DOHH2 (cell line): Measurements from ENCODE around the gene C1orf94.

ENCODE experiments used
- H3F3A ChIP-seq: fragments of 200-600 bp; sonication (generic), shearing (Covaris generic); 2 replicates; pipeline ENCODE4 v1.6.0; 2016; ENCODE audit warnings: antibody characterized with exemption, mild to moderate bottlenecking; ENCODE audit not compliant: control insufficient read depth, insufficient read depth
- H3K27ac ChIP-seq: fragments of 200-600 bp; sonication (generic); 2 replicates; pipeline ENCODE4 v1.5.1; 2014; ENCODE audit warnings: low read depth, mild to moderate bottlenecking, low read length, moderate library complexity
- H3K27me3 ChIP-seq: fragments of 200-600 bp; sonication (generic); 2 replicates; pipeline ENCODE4 v1.6.1; 2014; ENCODE audit warnings: mild to moderate bottlenecking, low read length, mixed read lengths; ENCODE audit not compliant: control insufficient read depth
- H3K36me3 ChIP-seq: fragments of 200-600 bp; sonication (generic); 2 replicates; pipeline ENCODE4 v1.6.1; 2014; ENCODE audit warnings: mild to moderate bottlenecking, low read length, moderate library complexity, mixed read lengths; ENCODE audit not compliant: control insufficient read depth
- H3K4me1 ChIP-seq: fragments of 200-600 bp; sonication (generic); 2 replicates; pipeline ENCODE4 v1.6.1; 2014; ENCODE audit warnings: mild to moderate bottlenecking, low read length, mixed read lengths; ENCODE audit not compliant: control insufficient read depth
- H3K4me2 ChIP-seq: fragments of 200-600 bp; sonication (generic); 2 replicates; pipeline ENCODE4 v1.6.0; 2014; ENCODE audit warnings: mild to moderate bottlenecking, low read length, moderate library complexity
- H3K4me3 ChIP-seq: fragments of 200-600 bp; sonication (generic); 2 replicates; pipeline ENCODE4 v1.5.1; 2014; ENCODE audit warnings: mild to moderate bottlenecking, low read length, mixed read lengths
- H3K79me2 ChIP-seq: fragments of 200-600 bp; sonication (generic); 2 replicates; pipeline ENCODE4 v1.6.1; 2014; ENCODE audit warnings: mild to moderate bottlenecking, low read length, mixed read lengths; ENCODE audit not compliant: control insufficient read depth
- H3K9me2 ChIP-seq: fragments of 200-600 bp; sonication (generic); replicated peaks from 2 replicates; pipeline ENCODE4 v1.6.1; 2014; ENCODE audit warnings: mild to moderate bottlenecking, low read length, mixed read lengths; ENCODE audit not compliant: control insufficient read depth
- H3K9me3 ChIP-seq: fragments of 200-600 bp; sonication (generic); 2 replicates; pipeline ENCODE4 v1.6.1; 2014; ENCODE audit warnings: antibody characterized with exemption, low read length, mixed read lengths; ENCODE audit not compliant: control insufficient read depth, insufficient read depth
- H4K20me1 ChIP-seq: fragments of 200-600 bp; sonication (generic); 2 replicates; pipeline ENCODE4 v1.6.0; 2014; ENCODE audit warnings: low read depth, mild to moderate bottlenecking, antibody characterized with exemption, low read length, moderate library complexity; ENCODE audit not compliant: control insufficient read depth, insufficient read depth
- EZH2phosphoT487 ChIP-seq: fragments of 200-600 bp; sonication (generic); IDR thresholded peaks from 2 replicates; pipeline ENCODE4 v1.6.1; 2017; ENCODE audit warnings: borderline replicate concordance, mild to moderate bottlenecking, antibody characterized with exemption, low read length, moderate library complexity, mixed read lengths
- TF ChIP-seq, protein P1 (sequence below): fragments of 200-600 bp; sonication (generic); IDR thresholded peaks from one replicate; pipeline ENCODE4 v1.5.1; 2014; ENCODE audit warnings: antibody characterized with exemption, mild to moderate bottlenecking, low read depth, low read length; ENCODE audit not compliant: poor library complexity, severe bottlenecking

C1orf94 gene

DNA sequence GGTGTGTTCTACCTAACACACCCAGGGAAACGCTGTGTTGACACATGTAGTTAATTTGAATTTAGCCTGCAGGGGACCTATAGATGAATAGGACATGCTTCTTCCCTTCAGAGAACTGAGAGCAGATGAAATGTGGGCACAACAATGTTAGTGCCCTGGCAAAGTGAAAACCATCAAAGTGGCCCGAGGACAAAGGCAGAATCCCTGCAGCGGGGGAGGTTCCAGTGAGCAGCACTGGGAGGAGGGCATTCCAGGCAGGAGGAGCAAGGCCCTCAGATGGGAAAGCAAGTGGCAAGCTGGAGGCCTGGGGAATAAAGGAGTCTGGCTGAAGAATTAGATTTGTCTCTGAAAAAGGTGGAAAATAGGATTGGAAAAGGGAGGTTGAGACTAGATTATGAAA lies 37.2 kb downstream of the C1orf94 start:
- no peaks in the 10 kb centered on the region for H4K20me1 ChIP-seq
- no peaks in the 10 kb centered on the region for H3K36me3 ChIP-seq
- no peaks in the 10 kb centered on the region for H3F3A ChIP-seq
- no peak overlapping the region for H3K4me3 ChIP-seq
- H3K4me1 ChIP-seq = no peaks in the 10 kb centered on the region
- H3K9me3 ChIP-seq = no peaks in the 10 kb centered on the region
- TF ChIP-seq EZH2phosphoT487 = no peak
- TF ChIP-seq, protein P1, sequence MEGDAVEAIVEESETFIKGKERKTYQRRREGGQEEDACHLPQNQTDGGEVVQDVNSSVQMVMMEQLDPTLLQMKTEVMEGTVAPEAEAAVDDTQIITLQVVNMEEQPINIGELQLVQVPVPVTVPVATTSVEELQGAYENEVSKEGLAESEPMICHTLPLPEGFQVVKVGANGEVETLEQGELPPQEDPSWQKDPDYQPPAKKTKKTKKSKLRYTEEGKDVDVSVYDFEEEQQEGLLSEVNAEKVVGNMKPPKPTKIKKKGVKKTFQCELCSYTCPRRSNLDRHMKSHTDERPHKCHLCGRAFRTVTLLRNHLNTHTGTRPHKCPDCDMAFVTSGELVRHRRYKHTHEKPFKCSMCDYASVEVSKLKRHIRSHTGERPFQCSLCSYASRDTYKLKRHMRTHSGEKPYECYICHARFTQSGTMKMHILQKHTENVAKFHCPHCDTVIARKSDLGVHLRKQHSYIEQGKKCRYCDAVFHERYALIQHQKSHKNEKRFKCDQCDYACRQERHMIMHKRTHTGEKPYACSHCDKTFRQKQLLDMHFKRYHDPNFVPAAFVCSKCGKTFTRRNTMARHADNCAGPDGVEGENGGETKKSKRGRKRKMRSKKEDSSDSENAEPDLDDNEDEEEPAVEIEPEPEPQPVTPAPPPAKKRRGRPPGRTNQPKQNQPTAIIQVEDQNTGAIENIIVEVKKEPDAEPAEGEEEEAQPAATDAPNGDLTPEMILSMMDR = no peak
- no peaks in the 10 kb centered on the region for H3K9me2 ChIP-seq
- H3K27ac ChIP-seq = no peak overlapping the region
- H3K79me2 ChIP-seq = no peaks in the 10 kb centered on the region
- no peak overlapping the region for H3K4me2 ChIP-seq
- H3K27me3 ChIP-seq = no peaks in the 10 kb centered on the region

DNA sequence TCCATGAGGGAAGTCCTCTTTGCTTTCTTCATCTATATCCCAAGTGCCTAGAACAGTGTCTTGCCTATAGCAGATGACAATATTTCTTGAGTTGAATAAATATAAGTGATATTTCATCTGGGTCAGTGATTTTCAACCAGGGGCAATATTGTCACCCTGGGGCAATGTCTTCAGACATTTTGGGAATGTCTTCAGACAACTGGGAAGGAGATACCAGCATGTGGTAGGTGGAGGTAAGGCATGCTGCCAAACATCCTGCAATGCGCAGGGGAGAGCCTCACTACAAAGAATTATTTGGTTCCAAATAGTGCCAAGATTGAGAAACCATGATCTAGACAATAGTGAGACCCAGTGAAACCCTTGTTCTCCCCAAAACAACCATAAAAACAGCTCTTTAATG lies 54.7 kb downstream of the C1orf94 start:
- peaks cover 5% of the 10 kb centered on the region; the same call in 1 of the 2 replicates for H3K27me3 ChIP-seq
- no peaks in the 10 kb centered on the region for H3K36me3 ChIP-seq
- no peaks in the 10 kb centered on the region for H3K4me1 ChIP-seq
- no peaks in the 10 kb centered on the region for H3K9me2 ChIP-seq
- no peaks in the 10 kb centered on the region for H3K9me3 ChIP-seq
- no peak overlapping the region for H3K4me2 ChIP-seq
- H3K27ac ChIP-seq = no peak overlapping the region
- no peak for TF ChIP-seq EZH2phosphoT487
- TF ChIP-seq, protein P1 = no peak
- no peaks in the 10 kb centered on the region for H3K79me2 ChIP-seq
- no peaks in the 10 kb centered on the region for H4K20me1 ChIP-seq
- no peaks in the 10 kb centered on the region for H3F3A ChIP-seq
- no peak overlapping the region for H3K4me3 ChIP-seq

DNA sequence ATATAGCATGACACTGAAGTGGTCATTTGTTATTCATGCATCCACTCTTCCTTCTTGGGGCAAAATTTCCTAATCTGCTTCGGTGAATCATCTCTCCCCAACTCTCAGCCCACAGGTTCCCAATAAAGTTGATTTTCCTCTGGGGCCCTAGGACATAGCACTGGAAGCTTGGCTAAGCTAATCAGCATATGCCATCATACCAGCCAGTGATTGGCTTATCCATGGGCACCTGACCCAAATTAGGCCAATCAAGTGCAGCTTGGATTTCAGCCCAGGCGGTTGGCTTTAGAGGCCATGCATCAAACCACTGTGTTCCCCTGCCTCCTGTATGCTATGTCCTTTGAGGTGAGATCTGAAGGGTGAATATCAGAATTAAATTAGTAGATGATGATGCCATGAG lies 58.9 kb downstream of the C1orf94 start:
- Histone ChIP-seq H3K9me3 (no peaks in the 10 kb centered on the region), H3K27ac (no peak overlapping the region), H3K4me1 (no peaks in the 10 kb centered on the region), H3K36me3 (no peaks in the 10 kb centered on the region), H3K27me3 (peaks cover 5% of the 10 kb centered on the region; the same call in 1 of the 2 replicates), H3K9me2 (no peaks in the 10 kb centered on the region), H3F3A (no peaks in the 10 kb centered on the region), H3K79me2 (no peaks in the 10 kb centered on the region), H3K4me3 (no peak overlapping the region), H3K4me2 (no peak overlapping the region), H4K20me1 (no peaks in the 10 kb centered on the region)
- no peak for TF ChIP-seq EZH2phosphoT487
- TF ChIP-seq, protein P1 = no peak

DNA sequence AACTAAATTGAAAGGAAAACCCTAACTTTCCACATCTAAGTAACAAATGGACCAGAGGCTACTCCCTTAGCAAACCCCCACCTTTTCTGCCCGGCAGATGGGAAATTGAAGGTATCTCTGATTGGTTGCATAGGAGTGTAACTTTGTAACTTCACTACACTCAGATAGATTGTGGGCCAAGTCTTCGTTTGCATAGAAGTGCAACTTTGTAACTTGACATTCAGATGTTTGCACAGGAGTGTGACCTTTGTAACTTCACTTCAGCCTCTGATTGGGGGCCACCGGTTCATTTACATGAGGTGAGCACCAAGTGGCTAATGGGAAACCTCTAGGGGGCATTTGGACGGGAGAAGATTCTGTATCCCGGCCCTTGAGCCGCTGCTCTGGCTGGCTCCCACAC lies 59.4 kb downstream of the C1orf94 start:
- Histone ChIP-seq H4K20me1 (no peaks in the 10 kb centered on the region), H3K27ac (no peak overlapping the region), H3K9me2 (no peaks in the 10 kb centered on the region), H3K27me3 (peaks cover 5% of the 10 kb centered on the region; the same call in 1 of the 2 replicates), H3K4me1 (no peaks in the 10 kb centered on the region), H3F3A (no peaks in the 10 kb centered on the region), H3K9me3 (no peaks in the 10 kb centered on the region), H3K4me2 (no peak overlapping the region), H3K4me3 (no peak overlapping the region), H3K36me3 (no peaks in the 10 kb centered on the region), H3K79me2 (no peaks in the 10 kb centered on the region)
- no peak for TF ChIP-seq EZH2phosphoT487
- TF ChIP-seq, protein P1 = no peak
